Heart right ventricle (tissue), 16 donors: Measurements from ENCODE around the gene IFNA16. TPM values are rescaled to one million over a fixed set of nuclear protein-coding genes. Genes with fewer than 3 reads are reported as not detected.
A peak's percentile ranks its signal among the peaks of the same experiment; 100 is the strongest.
"Not testable (repeated sequence)": the region's sequence is repeated elsewhere in the genome, so short reads cannot be mapped to it uniquely, and the experiment has no call there.

Source experiments
- ATAC-seq, 8 donors: fragments of 200-7000 bp; cut with Tn5 transposase; one replicate each; pipeline ENCODE4 v1.9.1; 2020; ENCODE audit warnings: mild to moderate bottlenecking in 8 of 8, moderate library complexity in 8 of 8, moderate number of reproducible peaks in 1 of 8
- DNase-seq, 2 donors: peaks; one replicate each; pipeline ENCODE4 v3.0.0-alpha.2; 2020
- H3K27ac ChIP-seq, 10 donors: fragments of 200-600 bp; sonication (generic) in 2 of 10; one replicate each; pipeline versions ENCODE4 v1.5.0 to v1.8.0; 2020 to 2022; ENCODE audit warnings: mild to moderate bottlenecking in 3 of 10
- H3K27me3 ChIP-seq, 7 donors: fragments of 200-600 bp; one replicate each; pipeline ENCODE4 v1.8.0; 2021 to 2022; ENCODE audit warnings: mild to moderate bottlenecking in 2 of 7
- H3K36me3 ChIP-seq, 9 donors: fragments of 200-600 bp; sonication (generic) in 1 of 9; one replicate each; pipeline versions ENCODE4 v1.5.0 to v1.8.0; 2020 to 2022; ENCODE audit warnings: mild to moderate bottlenecking in 2 of 9
- H3K4me1 ChIP-seq, 9 donors: fragments of 200-600 bp; sonication (generic) in 1 of 9; one replicate each; pipeline versions ENCODE4 v1.5.0 to v1.8.0; 2020 to 2022; ENCODE audit warnings: mild to moderate bottlenecking in 4 of 9
- H3K4me3 ChIP-seq, 10 donors: fragments of 200-600 bp; sonication (generic) in 2 of 10; one replicate each; pipeline versions ENCODE4 v1.5.0 to v1.8.0; 2020 to 2022; ENCODE audit warnings: mild to moderate bottlenecking in 7 of 10, moderate library complexity in 2 of 10
- H3K9me3 ChIP-seq, 11 donors: fragments of 200-600 bp in 10 of 11; sonication (generic) in 2 of 11; one replicate each; pipeline versions ENCODE4 v1.5.0 to v1.8.0; 2013 to 2022; ENCODE audit warnings: mild to moderate bottlenecking in 2 of 11, control low read depth in 1 of 11, moderate library complexity in 1 of 11
- CTCF ChIP-seq, 9 donors: fragments of 200-600 bp; sonication (generic) in 2 of 9; IDR thresholded peaks; one replicate each; pipeline versions ENCODE4 v1.5.0 to v1.8.0; 2021 to 2022; ENCODE audit warnings: antibody characterized with exemption in 9 of 9, mild to moderate bottlenecking in 5 of 9, moderate library complexity in 1 of 9
- WGBS, 2 donors: extraction: QIAGEN DNeasy Blood & Tissue Kit; methylation state at CpG; one replicate each; pipeline ENCODE4 v1.1.7; 2013; ENCODE audit warnings: inconsistent platforms in 1 of 2; 5-methylcytosine and 5-hydroxymethylcytosine counted together
- intact Hi-C, 10 donors: fragments of 100-400 bp; cut with DNase I; formaldehyde crosslinking; loops; one replicate each; pipeline versions ENCODE4 v1.11.1 to v1.14.2; 2022
- polyA plus RNA-seq, 2 donors: library from polyadenylated mRNA; stranded (reverse); fragments of 200-250 nt; gene quantifications; one replicate each; pipeline ENCODE4 v1.2.3, GENCODE V29; 2013
- total RNA-seq, 10 donors: library from RNA; stranded (reverse); fragmentation: NEBNext Ultra II Directional in 3 of 10; extraction: Animal tissue kit (Norgen Biotek cat#: 25700) in 3 of 10; gene quantifications; one replicate each; pipeline versions ENCODE4 v1.2.1 to v1.2.4, GENCODE V29; 2021 to 2023
- donor health status: Arrhythmogenic right ventricular cardiomyopathy.
- donor health status: ischemic (EF 13 %, LVEDD 7.1; RV severe dilation, severe dysfunction).
- donor health status: healthy with polysubstance abuse.
- donor health status: DM: no; HTN: yes; CAD: no.
- donor health status: DM: no; HTN: no; CAD: no.
- donor health status: ischemic (EF 25% LVEDD 6.9; RV normal size, moderate dysfunction).
- donor health status: ischemic (EF 25% LVEDD 5.7; RV mildly dilated, moderate dysfunction).
- donor health status: healthy.
- donor health status: DM: yes; HTN: yes; CAD: no.
- donor health status: Ischemic cardiomyopathy.
- donor health status: ischemic (EF 35%, LVEDD 5.7; RV mildly dilated, moderate dysfunction).
- donor health status: nonischemic (EF 11% LVEDD 7.7; RV severe dilation, severe dysfunction).
- donor health status: DM: yes; HTN: yes; CAD: no.
- donor health status: PGD.
- donor health status: ischemic (EF 29% LVEDD 5.4; RV normal size, mild dysfunction).
- donor health status: nonischemic (EF 23%, LVEDD 6.1; RV moderate dilation, normal function).

Gene IFNA16
- total and polyA plus RNA-seq, 12 donors: not detected

DNA sequence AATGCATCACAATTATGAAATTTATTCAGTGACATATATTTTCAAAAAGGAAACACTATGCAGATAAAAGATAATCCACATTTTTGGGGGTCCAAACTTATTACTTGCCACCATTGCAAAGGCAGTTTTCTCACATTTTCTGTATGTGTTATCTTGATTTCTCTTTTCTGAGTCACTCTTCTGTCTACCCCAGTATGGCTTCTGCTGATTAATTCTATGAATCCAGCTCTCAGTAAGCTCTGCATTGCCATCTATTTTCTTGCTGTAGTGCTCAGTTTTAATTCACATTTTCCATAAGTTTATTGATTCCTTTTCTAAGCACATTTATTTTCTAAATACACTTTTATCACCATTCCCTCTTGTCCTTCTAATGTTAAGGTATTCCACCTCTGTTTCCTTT, 11.9 kb downstream of the IFNA16 start:
- H3K36me3 ChIP-seq: no peaks in the 10 kb centered on the region
- no peaks in the 10 kb centered on the region for H3K9me3 ChIP-seq
- no peaks in the 10 kb centered on the region for H3K4me1 ChIP-seq
- no peak overlapping the region for H3K4me3 ChIP-seq
- intact Hi-C loops: no loop called here
- no peak overlapping the region for H3K27ac ChIP-seq
- no peak for ATAC-seq
- H3K27me3 ChIP-seq: peaks cover 0 to 13% (median 0%) of the 10 kb centered on the region in 7 donors
- DNase-seq: no peak
- TF ChIP-seq CTCF (IDR thresholded peaks at IDR 0.05): no peak

DNA sequence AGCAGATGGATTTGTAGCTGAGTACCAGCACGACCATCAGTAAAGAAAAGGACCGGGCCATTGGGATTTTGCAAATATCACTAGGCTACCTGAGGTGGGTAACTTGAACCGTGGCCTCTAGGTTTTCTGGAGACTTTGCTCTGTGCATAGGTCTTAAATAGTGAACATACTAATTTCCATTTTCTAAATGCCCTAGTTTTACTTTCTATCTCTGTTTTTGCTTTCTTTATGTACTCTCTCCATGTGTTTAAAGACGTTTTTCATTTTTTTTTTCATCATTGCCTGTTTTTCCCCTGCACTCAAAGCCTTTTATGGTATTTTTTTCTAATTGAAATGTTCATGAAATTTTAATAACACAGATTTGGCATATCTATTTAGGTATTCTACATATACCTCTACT, 15.0 kb downstream of the IFNA16 start, which contains the start of gene IFNA7:
TSS of gene IFNA7 (minus strand) at position 101 of the 400 bp plus-strand sequence. CDS start at position 61, 40 bp downstream.
- H3K9me3 ChIP-seq, DNase-seq, intact Hi-C loops, H3K4me1 ChIP-seq, H3K4me3 ChIP-seq, H3K36me3 ChIP-seq, H3K27ac ChIP-seq, ATAC-seq: not testable (repeated sequence)
- H3K27me3 ChIP-seq: peaks cover 0 to 10% (median 0%) of the 10 kb centered on the region in 7 donors
- WGBS, 2 donors: 62 to 64% methylated on average over 4 of the region's 4 CpGs

DNA sequence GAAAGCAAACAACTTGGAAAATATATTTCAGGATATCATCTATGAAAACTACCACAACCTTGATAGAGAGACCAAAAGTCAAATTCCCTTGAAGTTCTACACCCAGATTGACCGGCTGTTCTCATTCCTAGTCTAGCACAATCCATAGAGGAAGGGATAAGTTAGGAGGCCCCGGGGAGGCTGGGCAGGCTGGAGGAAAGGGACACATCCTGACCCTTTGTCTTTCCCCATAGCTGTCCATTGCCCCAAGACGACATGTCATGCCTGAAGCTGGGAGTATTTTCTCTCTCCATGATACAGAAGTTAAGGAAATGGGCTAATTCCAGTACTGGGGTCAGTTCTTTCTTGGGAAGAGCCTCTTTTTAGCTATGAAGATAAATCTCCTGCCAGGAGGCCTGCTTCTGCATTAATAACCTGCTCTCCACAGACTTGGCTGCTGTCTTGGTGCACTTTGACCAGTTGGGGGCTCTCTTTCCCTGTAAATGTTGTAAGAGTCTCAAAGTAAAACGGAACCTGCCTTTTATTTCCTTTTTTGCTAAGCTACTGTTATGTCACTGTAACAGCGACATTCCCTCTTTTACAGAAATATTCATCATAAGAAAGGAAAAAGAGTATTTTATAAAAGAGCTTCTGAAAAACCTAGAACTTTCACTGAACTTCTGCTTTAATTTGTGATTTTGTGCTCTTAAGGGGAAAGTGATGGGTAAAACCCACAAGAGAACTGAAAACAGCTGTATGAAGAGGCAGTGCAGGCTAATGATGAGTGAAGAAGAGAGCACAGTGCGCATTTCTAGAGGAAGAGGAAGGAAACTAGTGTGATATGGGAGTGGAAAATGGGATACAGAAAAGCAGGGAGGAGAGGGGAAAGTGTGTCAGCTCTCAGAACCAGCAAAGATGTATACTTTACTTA, 22.0 kb downstream of the IFNA16 start:
- H3K27ac ChIP-seq, H3K4me1 ChIP-seq, intact Hi-C loops, H3K27me3 ChIP-seq, H3K4me3 ChIP-seq, H3K9me3 ChIP-seq, H3K36me3 ChIP-seq: not testable (repeated sequence)
- TF ChIP-seq CTCF (IDR thresholded peaks at IDR 0.05): peak; percentile 8 to 63 (median 49)
- 33 to 38% methylated on average over 6 of the region's 6 CpGs for WGBS, 2 donors
- ATAC-seq: peak in 6 of 8 donors; percentile 47 to 78 (median 68)
- peak in 1 of 2 donors; percentile 25 for DNase-seq

DNA sequence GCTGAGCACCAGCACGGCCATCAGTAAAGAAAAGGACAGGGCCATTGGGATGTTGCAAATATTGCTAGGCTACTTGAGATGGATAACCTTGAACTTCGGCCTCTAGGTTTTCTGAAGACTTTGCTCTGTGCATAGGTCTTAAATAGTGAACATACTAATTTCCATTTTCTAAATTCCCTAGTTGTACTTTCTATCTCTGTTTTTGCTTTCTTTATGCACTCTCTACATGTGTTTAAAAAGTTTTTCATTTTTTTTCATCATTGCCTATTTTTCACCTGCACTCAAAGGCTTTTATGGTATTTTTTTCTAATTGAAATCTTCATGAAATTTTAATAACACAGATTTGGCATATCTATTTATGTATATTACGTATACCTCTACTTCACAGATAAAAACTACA, 29.6 kb downstream of the IFNA16 start, which contains the start of gene IFNA4:
TSS of gene IFNA4 (minus strand) at position 101 of the 400 bp plus-strand sequence. CDS start at position 45, 56 bp downstream.
- WGBS, 2 donors: 91 to 95% methylated on average over 3 of the region's 3 CpGs
- H3K27ac ChIP-seq, H3K27me3 ChIP-seq, H3K36me3 ChIP-seq, H3K9me3 ChIP-seq, intact Hi-C loops, H3K4me3 ChIP-seq, ATAC-seq, H3K4me1 ChIP-seq, DNase-seq: not testable (repeated sequence)

DNA sequence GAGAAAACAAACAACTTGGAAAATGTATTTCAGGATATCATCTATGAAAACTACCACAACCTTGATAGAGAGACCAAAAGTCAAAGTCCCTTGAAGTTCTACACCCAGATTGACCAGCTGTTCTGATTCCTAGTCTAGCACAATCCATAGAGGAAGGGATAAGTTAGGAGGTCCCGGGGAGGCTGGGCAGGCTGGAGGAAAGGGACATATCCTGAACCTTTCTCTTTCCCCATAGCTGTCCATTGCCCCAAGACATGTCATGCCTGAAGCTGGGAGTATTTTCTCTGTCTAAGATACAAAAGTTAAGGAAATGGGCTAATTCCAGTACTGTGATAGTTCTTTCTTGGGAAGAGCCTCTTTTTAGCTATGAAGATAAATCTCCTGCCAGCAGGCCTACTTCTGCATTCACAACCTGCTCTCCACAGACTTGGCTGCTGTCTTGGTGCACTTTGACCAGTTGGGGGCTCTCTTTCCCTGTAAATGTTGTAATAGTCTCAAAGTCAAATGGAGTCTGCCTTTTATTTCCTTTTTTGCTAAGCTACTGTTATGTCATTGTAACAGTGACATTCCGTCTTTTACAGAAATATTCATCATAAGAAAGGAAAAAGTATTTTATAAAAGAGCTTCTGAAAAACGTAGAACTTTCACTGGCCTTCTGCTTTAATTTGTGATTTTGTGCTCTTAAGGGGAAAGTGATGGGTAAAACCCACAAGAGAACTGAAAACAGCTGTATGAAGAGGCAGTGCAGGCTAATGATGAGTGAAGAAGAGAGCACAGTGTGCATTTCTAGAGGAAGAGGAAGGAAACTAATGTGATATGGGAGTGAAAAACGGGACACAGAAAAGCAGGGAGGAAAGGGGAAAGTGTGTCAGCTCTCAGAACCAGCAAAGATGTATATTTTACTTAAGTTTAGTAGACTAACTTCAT, 34.0 kb downstream of the IFNA16 start:
- H3K27ac ChIP-seq, H3K4me3 ChIP-seq, DNase-seq, H3K36me3 ChIP-seq, intact Hi-C loops, H3K27me3 ChIP-seq, H3K9me3 ChIP-seq, H3K4me1 ChIP-seq: not testable (repeated sequence)
- WGBS, 2 donors: 39 to 41% methylated on average over 4 of the region's 4 CpGs
- ATAC-seq: peak in 1 of 8 donors; percentile 63
- peak in 7 of 9 donors; percentile 5 to 62 (median 38) for TF ChIP-seq CTCF (IDR thresholded peaks at IDR 0.05)
